Common myeloid progenitor, CD34-positive (primary cell): ENCODE data around the gene SCAP. TPM values are rescaled to one million over a fixed set of nuclear protein-coding genes. Genes with fewer than 3 reads are reported as not detected.

Source experiments
- CTCF ChIA-PET: fragments of 350-600 bp; sonication (Branson Sonifier 250); formaldehyde crosslinking; loops from one replicate; lab custom pipeline; 2021; ENCODE audit warnings: antibody characterized with exemption; lab: Charles Lee
- POLR2A ChIA-PET: fragments of 350-600 bp; sonication (Branson Sonifier 250); formaldehyde crosslinking; loops from one replicate; lab custom pipeline; 2021; ENCODE audit warnings: antibody characterized with exemption; lab: Charles Lee
- DNase-seq, 3 donors: peaks; one replicate each; pipeline versions ENCODE4 v3.0.0 to v3.0.0-alpha.2; 2013
- H3K27ac ChIP-seq, 2 experiments: 1 replicate in 1 of 2; 2 replicates in 1 of 2; pipeline ENCODE4 v1.7.0; 2013; ENCODE audit warnings: inconsistent platforms in 2 of 2, low read length in 2 of 2, mild to moderate bottlenecking in 2 of 2, low read depth in 1 of 2, moderate library complexity in 1 of 2; ENCODE audit not compliant: severe bottlenecking in 2 of 2, insufficient read depth in 1 of 2, poor library complexity in 1 of 2
- H3K27me3 ChIP-seq, 5 experiments: replicated peaks in 2 of 5; 1 replicate in 3 of 5; 2 replicates in 2 of 5; pipeline versions ENCODE4 v1.6.1 to v1.7.0; 2013; ENCODE audit warnings: low read length in 4 of 5, mild to moderate bottlenecking in 2 of 5, moderate library complexity in 2 of 5, inconsistent platforms in 1 of 5; ENCODE audit not compliant: insufficient read depth in 5 of 5, control insufficient read depth in 4 of 5
- H3K36me3 ChIP-seq, 4 experiments: 1 replicate in 2 of 4; 2 replicates in 2 of 4; pipeline versions ENCODE4 v1.6.1 to v1.7.0; 2013; ENCODE audit warnings: low read length in 3 of 4, control low read depth in 1 of 4, mild to moderate bottlenecking in 1 of 4; ENCODE audit not compliant: control insufficient read depth in 4 of 4, insufficient read depth in 4 of 4
- H3K4me1 ChIP-seq, 4 experiments: 1 replicate in 3 of 4; 2 replicates in 1 of 4; pipeline versions ENCODE4 v1.6.1 to v1.7.1; 2013; ENCODE audit warnings: low read length in 3 of 4, mild to moderate bottlenecking in 3 of 4, control low read depth in 1 of 4, inconsistent platforms in 1 of 4, moderate library complexity in 1 of 4; ENCODE audit not compliant: control insufficient read depth in 4 of 4, insufficient read depth in 4 of 4; ENCODE audit errors: control extremely low read depth in 1 of 4
- H3K4me3 ChIP-seq, 7 experiments: 1 replicate in 4 of 7; 2 replicates in 3 of 7; pipeline versions ENCODE4 v1.5.1 to v1.7.0; 2013; ENCODE audit warnings: mild to moderate bottlenecking in 7 of 7, low read length in 6 of 7, moderate library complexity in 6 of 7, inconsistent platforms in 2 of 7, low read depth in 2 of 7, control low read depth in 1 of 7; ENCODE audit not compliant: insufficient read depth in 4 of 7, control insufficient read depth in 1 of 7; ENCODE audit errors: extremely low read depth in 1 of 7
- H3K9me3 ChIP-seq, 5 experiments: 1 replicate in 4 of 5; 2 replicates in 1 of 5; pipeline versions ENCODE4 v1.6.1 to v1.7.1; 2013; ENCODE audit warnings: low read length in 4 of 5, mild to moderate bottlenecking in 2 of 5, inconsistent platforms in 1 of 5, low read depth in 1 of 5, moderate library complexity in 1 of 5; ENCODE audit not compliant: control insufficient read depth in 4 of 5, insufficient read depth in 2 of 5; ENCODE audit errors: control extremely low read depth in 1 of 5
- WGBS: methylation state at CpG from one replicate; pipeline ENCODE4 v1.1.5; 2013; ENCODE audit not compliant: insufficient coverage; 5-methylcytosine and 5-hydroxymethylcytosine counted together
- polyA plus RNA-seq: library from polyadenylated mRNA; unstranded; fragments of 120-200 nt; gene quantifications from one replicate; pipeline ENCODE4 v1.2.1, GENCODE V29; 2013

SCAP gene
- polyA plus RNA-seq: 51.6 TPM

DNA sequence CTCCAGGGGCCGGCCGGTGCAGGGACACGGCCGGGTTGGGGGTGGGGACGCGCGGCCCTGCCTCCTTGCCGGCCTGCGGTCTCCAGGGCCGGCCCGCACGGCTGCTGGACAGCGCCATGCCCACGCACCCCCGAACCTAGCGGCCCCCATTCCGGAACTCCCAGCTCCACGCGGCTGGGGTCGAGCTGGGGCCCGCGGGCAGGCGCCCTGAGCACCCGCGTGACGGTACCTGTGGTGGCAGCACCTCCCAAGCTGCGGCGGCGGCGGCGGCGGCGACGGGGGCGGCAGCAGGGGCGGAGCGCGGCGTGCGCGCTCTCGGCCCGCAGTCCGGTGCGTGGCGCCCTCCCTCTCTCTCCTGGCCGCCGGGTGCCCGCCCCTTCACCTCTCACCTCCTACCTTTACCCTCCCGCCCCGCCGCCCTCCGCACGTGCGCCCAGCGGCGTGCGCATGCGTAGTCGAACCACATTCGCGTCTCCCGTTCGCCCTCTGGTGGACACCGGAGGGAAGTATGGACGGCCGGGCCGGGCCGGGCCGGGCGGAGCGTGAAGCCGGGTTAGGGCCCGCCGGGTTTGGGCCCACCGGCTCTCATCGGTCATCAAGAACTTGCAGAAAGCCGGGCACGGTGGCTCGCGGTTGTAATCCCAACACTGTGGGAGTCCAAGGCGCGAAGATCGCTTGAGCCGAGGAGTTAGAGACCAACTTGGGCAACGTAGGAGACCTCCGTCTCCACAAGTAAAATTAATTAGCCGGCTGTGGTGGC, at the start of gene SCAP:
Gene SCAP (minus strand): TSS at position 372 of the 760 bp plus-strand sequence. CDS start 32,948 bp downstream, outside the sequence.
- no peaks in the 10 kb centered on the region for H3K9me3 ChIP-seq
- H3K4me3 ChIP-seq: peak within 1 kb of the TSS; percentile 80 to 96 (median 88)
- ChIA-PET POLR2A (no interaction called here), CTCF (interaction anchor here (0.7 to 7.5 kb wide), 11 partner anchors 13 to 67 kb away, joined by 3 to 63 read pairs (median 4); no protein-coding TSS in a partner anchor)
- 1% methylated on average over 81 of the region's 88 CpGs for WGBS
- no peaks in the 10 kb centered on the region for H3K27me3 ChIP-seq
- peak within 1 kb of the TSS; percentile 46 to 85 for H3K27ac ChIP-seq
- DNase-seq: peak; percentile 83 to 90 (median 90)
- H3K4me1 ChIP-seq: peaks cover 0 to 19% (median 19%) of the 10 kb centered on the region in 4 experiments
- H3K36me3 ChIP-seq: peaks cover 0 to 2% (median 0%) of the 10 kb centered on the region in 4 experiments

DNA sequence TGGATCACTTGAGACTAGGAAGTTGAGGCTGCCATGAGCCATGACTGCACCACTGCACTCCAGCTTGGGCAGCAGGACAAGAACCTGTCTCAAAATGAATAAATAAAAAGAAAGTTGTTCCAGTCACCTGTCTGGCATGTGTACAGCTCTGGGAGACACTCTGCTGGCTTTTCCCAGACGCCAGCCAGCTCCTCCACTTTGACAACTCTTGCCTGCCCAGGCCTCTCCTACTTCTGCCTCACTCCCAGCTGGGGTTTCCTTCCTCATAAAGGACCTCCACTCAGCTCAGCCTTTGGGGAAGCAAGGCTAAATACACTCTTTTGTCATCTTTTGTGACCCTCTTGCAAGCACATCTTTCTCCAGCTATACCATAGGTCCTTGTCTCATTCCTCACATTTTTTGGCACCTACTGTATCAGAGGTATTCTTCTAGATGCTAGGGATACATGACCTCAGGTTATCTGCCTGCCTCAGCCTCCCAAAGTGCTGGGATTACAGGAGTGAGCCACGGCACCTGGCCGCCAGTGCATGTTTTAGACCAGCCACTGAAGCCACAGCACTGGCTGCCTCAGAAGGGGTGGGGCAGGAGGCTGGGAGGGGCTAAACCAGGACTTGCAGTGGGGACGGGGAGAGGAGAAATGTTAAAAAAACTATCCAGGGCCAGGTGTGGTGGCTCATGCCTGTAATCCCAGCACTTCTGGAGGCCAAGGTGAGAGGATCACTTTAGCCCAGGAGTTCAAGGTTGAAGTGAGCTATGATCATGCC, 47.8 kb upstream of the SCAP start:
- no peak overlapping the region for H3K27ac ChIP-seq
- peaks cover 0 to 9% (median 5%) of the 10 kb centered on the region in 4 experiments for H3K4me1 ChIP-seq
- no peaks in the 10 kb centered on the region for H3K27me3 ChIP-seq
- 71% methylated on average over 4 of the region's 4 CpGs for WGBS
- H3K9me3 ChIP-seq: peaks cover 0 to 1% (median 0%) of the 10 kb centered on the region in 5 experiments
- no peaks in the 10 kb centered on the region for H3K36me3 ChIP-seq
- POLR2A ChIA-PET: no interaction called here
- DNase-seq: no peak
- H3K4me3 ChIP-seq: no peak overlapping the region
- CTCF ChIA-PET: interaction anchor here (0.5 to 2.3 kb wide), 5 partner anchors 11 to 301 kb away, joined by 3 to 9 read pairs (median 5); no protein-coding TSS in a partner anchor

DNA sequence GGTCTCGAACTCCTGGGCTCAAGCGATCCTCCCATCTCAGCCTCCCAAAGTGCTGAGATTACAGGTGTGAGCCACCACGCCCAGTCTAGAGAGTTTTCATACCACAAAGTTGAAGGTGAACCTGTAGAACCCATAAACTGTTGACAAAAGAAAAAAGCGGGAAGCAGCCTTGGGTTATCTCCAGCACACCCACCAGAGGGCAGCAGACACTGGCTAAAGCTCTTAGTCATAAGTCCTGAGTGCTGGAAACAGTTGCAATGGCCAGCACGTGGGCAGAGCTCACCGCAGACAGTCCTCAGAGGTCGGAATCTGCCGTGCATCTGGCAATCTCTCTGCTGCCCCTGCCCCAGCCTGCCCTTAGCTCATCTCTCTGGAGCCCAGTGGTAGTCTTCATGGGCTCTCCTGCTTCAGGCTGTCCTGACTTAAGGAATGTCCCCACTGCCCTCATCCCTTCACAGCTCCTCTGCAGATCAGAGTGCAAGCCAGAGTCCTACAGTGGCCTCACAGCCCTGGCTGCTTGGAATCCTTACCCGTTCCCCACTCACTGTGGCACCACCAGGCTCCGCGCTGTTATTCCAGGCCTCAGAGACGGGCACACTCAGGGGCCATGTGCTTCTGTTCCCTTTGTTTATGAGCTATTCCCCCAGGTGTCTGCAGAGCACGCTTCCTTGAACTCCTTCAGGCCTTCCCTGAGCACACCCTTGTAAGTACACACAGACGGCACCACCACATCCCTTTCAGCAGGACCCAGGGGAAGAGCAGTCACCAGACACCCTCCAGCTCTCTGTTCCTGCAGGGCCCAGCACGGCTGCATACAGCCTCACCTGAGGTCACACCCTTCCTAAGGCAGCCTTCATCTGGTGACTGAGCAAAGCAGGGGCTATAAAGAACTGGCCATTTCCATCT, 46.6 kb upstream of the SCAP start:
- ChIA-PET POLR2A (interaction anchor here (0.6 to 1.1 kb wide), 3 partner anchors 49 to 265 kb away, joined by 3 to 4 read pairs (median 3); no protein-coding TSS in a partner anchor), CTCF (interaction anchor here (0.7 to 2.5 kb wide), 17 partner anchors 11 to 460 kb away, joined by 3 to 14 read pairs (median 5); no protein-coding TSS in a partner anchor)
- Histone ChIP-seq H3K27me3 (no peaks in the 10 kb centered on the region), H3K36me3 (no peaks in the 10 kb centered on the region), H3K4me1 (peaks cover 0 to 9% (median 5%) of the 10 kb centered on the region in 4 experiments), H3K4me3 (no peak overlapping the region), H3K27ac (no peak overlapping the region), H3K9me3 (no peaks in the 10 kb centered on the region)
- peak; percentile 83 to 93 (median 91) for DNase-seq
- WGBS: 45% methylated on average over 14 of the region's 15 CpGs

DNA sequence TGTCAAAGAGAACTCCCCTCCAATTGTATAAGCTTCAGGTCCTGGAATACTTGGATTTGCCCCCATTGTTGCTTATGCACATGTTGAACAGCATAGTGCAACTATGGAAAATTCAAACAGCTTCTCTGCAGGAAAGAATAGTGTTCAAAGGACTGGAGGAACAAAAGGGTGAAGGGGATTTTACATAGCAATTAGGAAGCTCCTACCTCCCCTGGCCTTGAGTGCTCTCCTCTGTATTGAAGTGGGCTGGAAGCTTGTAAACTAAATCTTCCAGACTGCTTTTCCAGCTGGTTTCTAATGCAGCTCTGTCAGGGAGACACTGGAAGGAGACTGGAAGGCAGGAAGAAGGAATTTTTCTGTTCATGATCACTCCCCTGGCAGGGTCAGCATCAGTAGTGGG, 45.0 kb upstream of the SCAP start:
- CTCF ChIA-PET: interaction anchor here (0.8 to 2.5 kb wide), 12 partner anchors 16 to 638 kb away, joined by 3 to 14 read pairs (median 4); partner anchors contain the start of gene DHX30
- no peaks in the 10 kb centered on the region for H3K27me3 ChIP-seq
- POLR2A ChIA-PET: interaction anchor here (0.5 kb wide), 1 partner anchor 117 kb away, joined by 4 read pairs; no protein-coding TSS in a partner anchor

DNA sequence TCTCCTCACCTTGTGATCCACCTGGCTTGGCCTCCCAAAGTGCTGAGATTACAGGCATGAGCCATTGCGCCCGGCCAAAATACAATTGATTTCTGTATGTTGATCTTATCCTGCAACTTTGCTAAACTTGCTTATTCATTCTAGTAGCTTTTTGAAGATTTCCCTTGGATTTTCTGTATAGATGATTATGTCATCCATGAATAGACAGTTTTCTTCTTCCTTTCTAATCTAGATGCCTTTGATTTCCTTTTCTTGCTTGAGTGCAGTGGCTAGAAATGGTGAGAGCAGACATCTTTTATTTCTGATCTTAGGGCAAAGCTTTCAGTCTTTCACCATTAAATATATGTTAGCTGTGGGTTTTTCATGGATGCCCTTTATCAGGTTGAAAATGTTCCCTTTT, 42.2 kb upstream of the SCAP start:
- no peaks in the 10 kb centered on the region for H3K36me3 ChIP-seq
- H3K4me1 ChIP-seq: peaks cover 0 to 6% (median 5%) of the 10 kb centered on the region in 4 experiments
- H3K9me3 ChIP-seq: no peaks in the 10 kb centered on the region
- no peak overlapping the region for H3K4me3 ChIP-seq
- WGBS: 90% methylated on average over 2 of the region's 2 CpGs
- no peaks in the 10 kb centered on the region for H3K27me3 ChIP-seq
- DNase-seq: no peak
- ChIA-PET CTCF (interaction anchor here (0.8 to 1.1 kb wide), 3 partner anchors 96 to 98 kb away, joined by 3 read pairs; no protein-coding TSS in a partner anchor), POLR2A (no interaction called here)
- no peak overlapping the region for H3K27ac ChIP-seq

More for the DNA sequence above, 45.0 kb upstream of the SCAP start:
- Histone ChIP-seq H3K9me3 (no peaks in the 10 kb centered on the region), H3K36me3 (no peaks in the 10 kb centered on the region), H3K27ac (no peak overlapping the region), H3K4me3 (no peak overlapping the region), H3K4me1 (peaks cover 0 to 9% (median 5%) of the 10 kb centered on the region in 4 experiments)
- DNase-seq: no peak

DNA sequence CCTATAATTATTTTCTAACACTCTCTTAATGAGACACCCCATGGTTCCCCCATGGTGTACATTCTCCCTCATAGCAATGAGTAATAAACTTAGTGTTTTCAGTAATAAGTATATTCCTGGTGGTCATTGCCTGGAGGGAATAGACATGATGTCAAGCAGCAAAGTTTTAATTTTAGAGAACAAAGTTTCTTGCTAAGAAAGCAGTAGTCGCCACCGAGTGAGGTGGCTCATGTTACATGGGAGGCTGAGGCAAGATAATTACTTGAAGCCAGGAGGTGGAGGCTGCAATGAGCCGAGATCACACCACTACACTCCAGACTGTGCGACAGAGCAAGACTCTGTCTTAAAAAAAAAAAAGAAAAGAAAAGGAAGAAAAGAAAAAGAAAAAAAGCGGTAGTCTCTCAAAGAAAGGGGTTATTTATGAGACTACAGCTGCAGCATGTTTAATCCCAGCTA, 40.2 kb upstream of the SCAP start:
- peaks cover 3 to 15% (median 9%) of the 10 kb centered on the region in 4 experiments for H3K4me1 ChIP-seq
- DNase-seq: no peak
- peak overlapping the region in 1 of 2 experiments; percentile 34 for H3K27ac ChIP-seq
- H3K36me3 ChIP-seq: peaks cover 0 to 2% (median 0%) of the 10 kb centered on the region in 4 experiments
- WGBS: 85% methylated on average over 4 of the region's 5 CpGs
- H3K4me3 ChIP-seq: no peak overlapping the region
- CTCF ChIA-PET: interaction anchor here (1.1 to 1.2 kb wide), 2 partner anchors 39 to 95 kb away, joined by 3 to 5 read pairs; no protein-coding TSS in a partner anchor
- POLR2A ChIA-PET: no interaction called here
- no peaks in the 10 kb centered on the region for H3K27me3 ChIP-seq
- no peaks in the 10 kb centered on the region for H3K9me3 ChIP-seq
